SU-DHL-6 (cell line): Measurements from ENCODE around the gene USP21.

ENCODE experiments used
- EZH2phosphoT487 ChIP-seq: fragments of 200-600 bp; sonication (generic), shearing (Covaris generic); conservative IDR thresholded peaks from 2 replicates; pipeline ENCODE4 v1.6.1; 2018; ENCODE audit warnings: mild to moderate bottlenecking, antibody characterized with exemption, low read length, moderate library complexity, mixed read lengths
- TF ChIP-seq, protein P1 (sequence below): fragments of 200-600 bp; sonication (generic); IDR thresholded peaks from one replicate; pipeline ENCODE4 v1.5.1; 2017; ENCODE audit warnings: antibody characterized with exemption, mild to moderate bottlenecking, low read length, moderate library complexity; ENCODE audit not compliant: insufficient read depth, poor library complexity, severe bottlenecking

DNA sequence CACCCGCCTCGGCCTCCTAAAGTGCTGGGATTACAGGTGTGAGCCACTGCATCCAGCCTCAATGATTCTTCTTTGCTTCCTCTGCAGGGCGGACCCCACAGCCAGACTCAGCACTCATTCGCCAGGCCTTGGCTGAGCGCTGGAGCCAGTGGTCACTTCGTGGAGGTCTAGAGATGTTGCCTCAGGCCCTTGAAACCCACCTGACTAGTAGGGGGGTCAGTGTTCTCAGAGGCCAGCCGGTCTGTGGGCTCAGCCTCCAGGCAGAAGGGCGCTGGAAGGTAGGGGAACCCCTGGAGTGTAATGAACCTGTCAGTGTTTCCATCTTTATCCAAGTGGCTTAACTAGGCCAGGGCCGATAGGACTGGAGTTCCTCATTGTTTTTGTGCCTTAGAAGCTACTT is 9.6 kb downstream of the USP21 start:
- TF ChIP-seq, protein P1, sequence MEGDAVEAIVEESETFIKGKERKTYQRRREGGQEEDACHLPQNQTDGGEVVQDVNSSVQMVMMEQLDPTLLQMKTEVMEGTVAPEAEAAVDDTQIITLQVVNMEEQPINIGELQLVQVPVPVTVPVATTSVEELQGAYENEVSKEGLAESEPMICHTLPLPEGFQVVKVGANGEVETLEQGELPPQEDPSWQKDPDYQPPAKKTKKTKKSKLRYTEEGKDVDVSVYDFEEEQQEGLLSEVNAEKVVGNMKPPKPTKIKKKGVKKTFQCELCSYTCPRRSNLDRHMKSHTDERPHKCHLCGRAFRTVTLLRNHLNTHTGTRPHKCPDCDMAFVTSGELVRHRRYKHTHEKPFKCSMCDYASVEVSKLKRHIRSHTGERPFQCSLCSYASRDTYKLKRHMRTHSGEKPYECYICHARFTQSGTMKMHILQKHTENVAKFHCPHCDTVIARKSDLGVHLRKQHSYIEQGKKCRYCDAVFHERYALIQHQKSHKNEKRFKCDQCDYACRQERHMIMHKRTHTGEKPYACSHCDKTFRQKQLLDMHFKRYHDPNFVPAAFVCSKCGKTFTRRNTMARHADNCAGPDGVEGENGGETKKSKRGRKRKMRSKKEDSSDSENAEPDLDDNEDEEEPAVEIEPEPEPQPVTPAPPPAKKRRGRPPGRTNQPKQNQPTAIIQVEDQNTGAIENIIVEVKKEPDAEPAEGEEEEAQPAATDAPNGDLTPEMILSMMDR: no peak
- TF ChIP-seq EZH2phosphoT487: no peak
